AG09309 (cell line): Measurements from ENCODE around the gene NTRK2.

Experiments
- DNase-seq: peaks from one replicate; pipeline ENCODE4 v3.0.0-alpha.2; 2010; ENCODE audit warnings: low read depth
- H3K4me3 ChIP-seq: 2 replicates; pipeline ENCODE4 v1.5.1; 2011; ENCODE audit warnings: mild to moderate bottlenecking, low read depth, low read length, moderate library complexity; ENCODE audit not compliant: control insufficient read depth
- TF ChIP-seq, protein P1 (sequence below): IDR thresholded peaks from 2 replicates; pipeline ENCODE4 v1.5.1; 2011; ENCODE audit warnings: mild to moderate bottlenecking, low read depth, low read length, inconsistent platforms; ENCODE audit not compliant: insufficient read depth, control insufficient read depth; ENCODE audit errors: missing control alignments

NTRK2 gene

DNA sequence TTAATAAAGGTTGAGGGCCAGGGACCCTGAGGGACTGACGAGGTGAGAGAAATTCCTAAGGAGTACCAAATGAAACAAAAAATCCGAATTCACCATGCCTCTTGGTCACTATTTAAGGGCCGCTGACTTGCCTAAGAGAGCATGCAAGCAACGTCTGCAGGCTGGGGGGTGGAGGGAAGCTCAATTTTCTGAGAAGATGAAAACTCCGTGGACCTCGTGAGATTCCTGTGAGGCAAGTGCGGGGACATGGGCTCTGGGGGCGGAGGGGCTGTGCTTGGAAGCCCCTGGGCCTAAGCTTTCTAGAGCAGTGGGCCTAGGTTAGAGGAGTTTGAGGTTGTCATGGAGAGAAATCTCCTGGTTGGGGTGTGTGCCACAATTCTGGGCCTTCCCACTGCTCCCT is 27.5 kb downstream of the NTRK2 start:
- no peak for DNase-seq
- H3K4me3 ChIP-seq: no peak overlapping the region
- TF ChIP-seq, protein P1, sequence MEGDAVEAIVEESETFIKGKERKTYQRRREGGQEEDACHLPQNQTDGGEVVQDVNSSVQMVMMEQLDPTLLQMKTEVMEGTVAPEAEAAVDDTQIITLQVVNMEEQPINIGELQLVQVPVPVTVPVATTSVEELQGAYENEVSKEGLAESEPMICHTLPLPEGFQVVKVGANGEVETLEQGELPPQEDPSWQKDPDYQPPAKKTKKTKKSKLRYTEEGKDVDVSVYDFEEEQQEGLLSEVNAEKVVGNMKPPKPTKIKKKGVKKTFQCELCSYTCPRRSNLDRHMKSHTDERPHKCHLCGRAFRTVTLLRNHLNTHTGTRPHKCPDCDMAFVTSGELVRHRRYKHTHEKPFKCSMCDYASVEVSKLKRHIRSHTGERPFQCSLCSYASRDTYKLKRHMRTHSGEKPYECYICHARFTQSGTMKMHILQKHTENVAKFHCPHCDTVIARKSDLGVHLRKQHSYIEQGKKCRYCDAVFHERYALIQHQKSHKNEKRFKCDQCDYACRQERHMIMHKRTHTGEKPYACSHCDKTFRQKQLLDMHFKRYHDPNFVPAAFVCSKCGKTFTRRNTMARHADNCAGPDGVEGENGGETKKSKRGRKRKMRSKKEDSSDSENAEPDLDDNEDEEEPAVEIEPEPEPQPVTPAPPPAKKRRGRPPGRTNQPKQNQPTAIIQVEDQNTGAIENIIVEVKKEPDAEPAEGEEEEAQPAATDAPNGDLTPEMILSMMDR: no peak

DNA sequence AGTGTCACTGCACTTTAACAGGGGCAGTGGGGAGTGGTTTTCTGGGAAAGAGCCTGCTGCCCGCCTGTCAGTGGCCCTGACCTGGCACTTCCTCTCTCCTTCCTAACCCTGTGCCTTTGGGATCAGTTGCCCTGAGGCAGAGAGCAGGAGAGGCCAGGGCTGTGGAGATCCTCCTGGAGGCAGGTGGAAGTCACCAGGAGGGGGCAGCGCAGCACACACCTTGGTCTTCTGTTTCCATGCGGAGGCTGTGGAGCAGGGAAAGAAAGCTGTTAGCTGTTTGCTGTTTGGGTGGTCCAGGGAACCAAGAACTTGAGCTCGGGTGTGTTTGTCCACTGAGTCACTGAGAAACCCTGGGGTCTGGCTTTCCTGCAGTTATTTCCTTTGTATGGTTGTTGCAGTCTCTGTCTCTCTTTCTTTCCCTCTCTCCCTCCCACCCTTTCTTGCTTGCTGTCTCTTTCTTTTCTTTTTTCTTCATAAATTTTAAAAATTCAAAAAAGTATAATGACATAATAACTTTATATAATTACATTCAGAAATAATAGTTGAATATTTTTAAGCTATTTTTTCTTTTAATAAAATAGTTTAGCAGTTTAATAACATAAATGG is 28.1 kb downstream of the NTRK2 start:
- DNase-seq: peak; percentile 2
- no peak overlapping the region for H3K4me3 ChIP-seq
- TF ChIP-seq, protein P1: peak; percentile 77

DNA sequence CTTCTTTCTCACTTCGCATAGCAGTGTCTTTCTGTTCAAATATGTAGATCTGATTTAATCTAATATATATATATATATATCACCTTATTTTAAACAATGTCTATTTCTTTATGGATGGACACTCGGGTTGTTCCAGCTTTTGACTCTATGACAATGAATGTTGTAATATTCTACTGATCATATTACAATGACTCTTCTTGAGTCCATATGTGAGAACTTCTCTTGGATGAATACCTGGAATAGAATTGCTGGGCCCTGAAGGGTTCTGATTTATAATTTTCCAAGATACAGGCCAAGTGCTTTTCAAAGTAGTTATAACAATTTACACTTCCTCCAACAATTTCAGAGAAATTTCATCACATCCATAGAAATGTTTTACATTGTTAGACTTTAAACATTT is 28.8 kb downstream of the NTRK2 start:
- no peak for DNase-seq
- no peak overlapping the region for H3K4me3 ChIP-seq
- TF ChIP-seq, protein P1: no peak

DNA sequence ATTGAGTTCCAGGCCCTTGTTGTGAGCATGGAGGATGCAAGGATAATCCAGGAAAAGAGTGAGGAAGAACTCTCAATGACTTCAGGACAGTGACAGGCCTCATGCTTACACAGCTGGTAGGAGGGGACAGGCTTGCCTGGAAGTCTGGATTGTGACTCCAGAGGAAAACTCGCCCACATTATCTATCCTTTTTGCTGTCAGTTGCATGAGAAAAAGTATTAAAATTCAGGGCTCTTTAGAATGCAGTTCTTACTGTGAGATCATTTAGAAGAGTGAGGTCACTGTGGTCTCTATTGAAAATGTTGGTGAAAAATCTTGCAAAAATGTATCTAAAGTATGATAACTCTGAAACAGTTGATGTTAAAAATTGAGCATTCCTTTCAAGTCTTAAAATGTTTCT is 30.5 kb downstream of the NTRK2 start:
- DNase-seq: no peak
- no peak overlapping the region for H3K4me3 ChIP-seq
- TF ChIP-seq, protein P1: no peak

DNA sequence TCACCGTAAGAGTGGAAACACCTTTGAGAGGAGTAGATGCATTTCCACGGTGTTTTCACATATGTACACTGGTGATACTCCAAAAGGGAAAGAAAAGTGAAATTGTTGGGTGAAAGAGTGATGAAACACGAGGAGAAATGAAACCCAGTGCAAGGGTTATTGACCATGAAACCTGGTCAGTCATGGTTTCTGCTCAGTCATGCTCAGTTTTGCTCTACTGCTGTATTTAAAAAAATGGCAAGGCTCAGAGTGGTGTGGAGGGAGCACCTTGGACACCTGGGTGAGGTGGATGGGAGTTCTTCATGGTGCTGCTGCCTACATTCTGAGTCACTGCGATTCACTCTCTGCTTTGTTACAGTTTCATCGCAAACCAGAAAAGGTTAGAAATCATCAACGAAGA is 32.3 kb downstream of the NTRK2 start:
- no peak for DNase-seq
- no peak overlapping the region for H3K4me3 ChIP-seq
- TF ChIP-seq, protein P1: no peak

DNA sequence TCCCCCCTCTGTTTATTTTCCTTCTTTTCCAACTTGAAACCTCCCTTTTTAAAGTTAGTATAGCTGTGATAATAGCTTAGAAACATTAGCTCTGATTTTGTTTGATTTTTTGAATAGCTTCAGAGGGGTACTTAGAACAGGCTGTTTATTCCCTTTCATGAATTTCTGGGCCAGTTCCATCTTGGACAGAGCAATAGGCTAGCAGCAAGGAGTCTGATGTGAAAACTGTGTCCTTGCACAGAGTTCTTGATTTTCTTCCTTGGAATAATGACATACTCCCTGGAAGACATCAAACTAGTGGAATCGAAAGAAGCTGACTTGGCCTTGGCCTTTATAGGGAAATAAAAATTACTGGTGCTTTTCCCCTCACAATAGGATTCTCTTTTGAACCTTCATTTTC is 32.9 kb downstream of the NTRK2 start:
- H3K4me3 ChIP-seq: no peak overlapping the region
- TF ChIP-seq, protein P1: no peak
- DNase-seq: no peak

DNA sequence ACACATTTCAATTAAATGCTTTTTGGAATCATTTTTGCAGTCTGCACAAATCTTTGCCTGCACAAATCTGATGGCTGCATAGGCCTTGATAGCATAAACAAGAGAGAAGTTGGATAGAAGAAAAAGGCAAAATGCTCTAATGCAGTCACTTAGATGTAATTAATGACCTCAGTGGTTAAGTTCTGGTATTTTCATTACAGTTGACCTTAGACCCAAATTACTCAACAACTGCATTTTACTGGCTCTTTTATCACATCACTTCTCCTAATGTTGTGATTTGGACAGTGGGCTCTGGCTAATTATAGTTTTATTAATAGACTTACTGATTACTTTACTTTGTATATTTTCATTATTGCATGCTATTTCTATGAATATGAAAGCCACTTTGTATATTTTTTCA is 34.3 kb downstream of the NTRK2 start:
- no peak overlapping the region for H3K4me3 ChIP-seq
- no peak for DNase-seq
- TF ChIP-seq, protein P1: no peak
